GM13977 (cell line): ENCODE measurements around the gene CHKA.

Experiments used
- DNase-seq: peaks from one replicate; pipeline ENCODE4 v3.0.0; 2012; ENCODE audit warnings: low spot score
- CTCF ChIP-seq: IDR thresholded peaks from 2 replicates; pipeline ENCODE4 v1.5.1; 2012; ENCODE audit warnings: mild to moderate bottlenecking, control low read depth; ENCODE audit not compliant: insufficient read depth; ENCODE audit errors: extremely low read depth, missing control alignments
- in situ Hi-C: fragments of 300-500 bp; cut with MboI; formaldehyde crosslinking; loops from one replicate; pipeline ENCODE4 v1.12.0; 2022; ENCODE audit warnings: low sequenced_read_pairs, low pct_unique_long_range_greater_than_20kb, mixed read lengths, inconsistent platforms; ENCODE audit not compliant: unreplicated experiment

Gene CHKA

GRCh38 chr11:68038226-68038717, 82.9 kb downstream of the CHKA start:
- no peak for DNase-seq
- in situ Hi-C loops, result no loop called here
- TF ChIP-seq CTCF, result no peak

- TF ChIP-seq CTCF, result no peak
- DNase-seq, result no peak
- in situ Hi-C loops, result no loop called here
These were observed 83.6 kb downstream of the CHKA start for GRCh38 chr11:68037411-68038225.

DNA sequence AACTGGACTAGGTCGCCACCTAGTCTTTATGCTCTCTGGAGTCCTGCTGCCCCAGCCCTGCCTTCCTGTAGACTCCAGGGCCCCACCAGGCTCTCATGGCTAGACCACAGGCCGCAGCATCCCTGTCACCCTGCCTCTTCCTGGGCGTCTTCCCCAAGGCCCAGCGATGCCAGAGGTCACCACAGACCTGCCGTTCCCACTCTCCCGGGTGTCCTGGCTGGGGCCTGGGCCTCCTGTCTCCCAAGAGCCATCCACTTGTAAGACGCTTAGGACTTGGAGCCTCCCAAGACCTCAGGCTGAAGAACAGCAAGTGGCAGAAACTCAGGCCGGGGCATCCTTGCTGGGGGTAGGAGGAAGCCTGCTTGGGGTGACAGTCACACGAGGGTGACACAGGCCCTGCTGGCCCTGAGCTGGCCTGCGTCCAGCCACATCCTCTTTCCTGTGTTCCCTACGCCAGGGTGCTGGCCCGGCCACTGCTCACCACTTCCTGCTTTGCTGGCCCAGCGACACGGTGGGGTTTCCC, 84.4 kb downstream of the CHKA start:
- no peak for DNase-seq
- in situ Hi-C loops, result no loop called here
- no peak for TF ChIP-seq CTCF

DNA sequence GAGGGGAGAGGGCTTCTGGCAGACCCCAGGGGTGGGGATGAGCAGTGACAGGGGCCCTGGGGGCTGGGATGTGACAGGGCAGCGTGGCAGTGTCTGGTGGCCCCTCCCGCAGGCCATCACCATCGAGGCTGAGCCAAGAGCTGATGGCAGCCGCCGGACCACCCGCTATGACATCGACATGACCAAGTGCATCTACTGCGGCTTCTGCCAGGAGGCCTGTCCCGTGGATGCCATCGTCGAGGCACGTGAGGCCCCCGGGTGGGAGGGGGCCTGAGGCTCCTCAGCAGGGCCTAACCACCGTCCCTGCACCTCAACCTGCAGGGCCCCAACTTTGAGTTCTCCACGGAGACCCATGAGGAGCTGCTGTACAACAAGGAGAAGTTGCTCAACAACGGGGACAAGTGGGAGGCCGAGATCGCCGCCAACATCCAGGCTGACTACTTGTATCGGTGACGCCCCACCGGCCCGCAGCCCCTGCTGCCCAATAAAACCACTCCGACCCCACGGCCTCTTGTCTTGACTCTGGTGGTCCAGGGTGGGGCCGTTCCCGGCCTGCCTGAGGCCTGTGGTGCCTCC, 85.0 kb downstream of the CHKA start:
- no peak for TF ChIP-seq CTCF
- in situ Hi-C loops, result no loop called here
- DNase-seq, result no peak

- no peak for DNase-seq
- in situ Hi-C loops, result no loop called here
- no peak for TF ChIP-seq CTCF
These were observed 85.8 kb downstream of the CHKA start for GRCh38 chr11:68035266-68035876.

GRCh38 chr11:68033708-68034045, 87.5 kb downstream of the CHKA start:
- no peak for DNase-seq
- in situ Hi-C loops, result no loop called here
- TF ChIP-seq CTCF, result no peak
